Thyroid gland (tissue), 4 donors: ENCODE results near the gene AGPAT4.

ENCODE experiments used
- POLR2A ChIP-seq, 2 donors: fragments of 450-650 bp; IDR thresholded peaks; one replicate each; pipeline ENCODE4 v1.6.1; 2017; ENCODE audit warnings: antibody characterized with exemption in 2 of 2, mild to moderate bottlenecking in 2 of 2, moderate library complexity in 1 of 2
- TF ChIP-seq, protein P1 (sequence below), 6 experiments: fragments of 200-600 bp in 3 of 6; fragments of 450-650 bp in 3 of 6; sonication (generic) in 3 of 6; IDR thresholded peaks; one replicate each; pipeline ENCODE4 v1.5.1; 2016 to 2019; ENCODE audit warnings: antibody characterized with exemption in 6 of 6, mild to moderate bottlenecking in 2 of 6, inconsistent platforms in 1 of 6, moderate library complexity in 1 of 6

DNA sequence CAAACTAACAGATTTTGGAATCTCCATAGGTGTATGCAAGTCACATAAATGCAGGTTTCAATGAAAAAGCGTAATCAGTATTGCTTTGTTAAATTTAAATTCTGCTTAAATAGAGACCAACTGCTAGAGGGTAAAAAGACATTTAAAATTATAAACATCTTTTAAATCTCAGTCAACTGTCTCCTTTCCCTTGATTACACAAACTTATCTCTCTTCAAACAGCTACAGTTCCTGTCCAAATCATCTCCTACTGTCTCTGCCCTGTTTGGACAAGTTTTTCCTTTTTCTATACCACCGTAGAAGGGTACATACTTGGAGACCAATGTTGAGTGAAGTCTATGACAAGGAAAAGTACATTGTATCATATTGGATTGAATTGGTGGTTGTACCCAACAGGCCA, 43.5 kb downstream of the AGPAT4 start:
- TF ChIP-seq, protein P1, sequence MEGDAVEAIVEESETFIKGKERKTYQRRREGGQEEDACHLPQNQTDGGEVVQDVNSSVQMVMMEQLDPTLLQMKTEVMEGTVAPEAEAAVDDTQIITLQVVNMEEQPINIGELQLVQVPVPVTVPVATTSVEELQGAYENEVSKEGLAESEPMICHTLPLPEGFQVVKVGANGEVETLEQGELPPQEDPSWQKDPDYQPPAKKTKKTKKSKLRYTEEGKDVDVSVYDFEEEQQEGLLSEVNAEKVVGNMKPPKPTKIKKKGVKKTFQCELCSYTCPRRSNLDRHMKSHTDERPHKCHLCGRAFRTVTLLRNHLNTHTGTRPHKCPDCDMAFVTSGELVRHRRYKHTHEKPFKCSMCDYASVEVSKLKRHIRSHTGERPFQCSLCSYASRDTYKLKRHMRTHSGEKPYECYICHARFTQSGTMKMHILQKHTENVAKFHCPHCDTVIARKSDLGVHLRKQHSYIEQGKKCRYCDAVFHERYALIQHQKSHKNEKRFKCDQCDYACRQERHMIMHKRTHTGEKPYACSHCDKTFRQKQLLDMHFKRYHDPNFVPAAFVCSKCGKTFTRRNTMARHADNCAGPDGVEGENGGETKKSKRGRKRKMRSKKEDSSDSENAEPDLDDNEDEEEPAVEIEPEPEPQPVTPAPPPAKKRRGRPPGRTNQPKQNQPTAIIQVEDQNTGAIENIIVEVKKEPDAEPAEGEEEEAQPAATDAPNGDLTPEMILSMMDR (IDR thresholded peaks at IDR 0.05): no peak
- no peak for TF ChIP-seq POLR2A (IDR thresholded peaks at IDR 0.05)
